ENCODE data around the gene SNX15. TPM values are rescaled to one million over a fixed set of nuclear protein-coding genes. Genes with fewer than 3 reads are reported as not detected.

The SNX15 gene
- total and polyA plus RNA-seq, 12 donors, result 16.4 to 35.9 (median 22.5) TPM

DNA sequence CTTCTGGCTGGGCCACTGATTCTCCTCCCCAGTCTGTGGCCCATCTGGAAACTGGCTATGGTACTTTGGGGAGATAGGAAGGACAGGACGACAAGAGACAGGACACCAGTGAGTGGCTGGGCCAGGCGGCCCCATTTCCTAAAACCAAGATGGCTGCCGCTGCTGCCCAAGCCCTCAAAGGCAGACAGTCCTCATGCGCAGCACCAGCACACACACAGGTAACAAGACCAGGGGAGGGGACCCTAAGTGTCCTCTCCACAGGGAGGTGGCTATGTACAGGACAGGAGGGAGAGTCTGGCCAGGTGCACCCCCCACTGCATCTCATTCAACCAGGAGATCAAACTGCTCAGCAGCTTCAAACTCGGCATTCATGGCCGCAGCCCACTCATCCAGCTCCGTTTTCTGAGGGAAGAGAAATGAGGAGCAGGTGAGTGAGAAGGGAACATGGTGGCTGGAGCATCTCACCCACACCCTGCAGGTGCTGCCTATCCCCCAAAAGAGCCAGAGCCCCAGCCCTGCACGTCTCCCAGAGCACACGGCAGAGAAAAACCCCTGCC lies 51.6 kb downstream of the SNX15 start:
- DNase-seq, result no peak
- intact Hi-C loops (cut with DNase I), result loop anchor here in 1 of 2 donors (10.0 kb wide), 1 partner anchor 64 kb away; the partner anchor contains the start of gene ARL2
- Histone ChIP-seq H3K9me3 (replicated peaks in 1 of 3) (no peaks in the 10 kb centered on the region), H3K4me3 (no peak overlapping the region), H3K4me1 (replicated peaks in 1 of 2) (peaks cover 0 to 7% of the 10 kb centered on the region in 2 donors), H3K27me3 (no peaks in the 10 kb centered on the region), H3K27ac (no peak overlapping the region), H3K36me3 (replicated peaks in 1 of 2) (no peaks in the 10 kb centered on the region)
- whole genome bisulfite sequencing, 4 donors, result 92 to 98% (median 94%) methylated on average over 5 to 9 of the region's 9 CpGs
- no peak for TF ChIP-seq POLR2A (IDR thresholded peaks at IDR 0.05)
- TF ChIP-seq, protein P1, sequence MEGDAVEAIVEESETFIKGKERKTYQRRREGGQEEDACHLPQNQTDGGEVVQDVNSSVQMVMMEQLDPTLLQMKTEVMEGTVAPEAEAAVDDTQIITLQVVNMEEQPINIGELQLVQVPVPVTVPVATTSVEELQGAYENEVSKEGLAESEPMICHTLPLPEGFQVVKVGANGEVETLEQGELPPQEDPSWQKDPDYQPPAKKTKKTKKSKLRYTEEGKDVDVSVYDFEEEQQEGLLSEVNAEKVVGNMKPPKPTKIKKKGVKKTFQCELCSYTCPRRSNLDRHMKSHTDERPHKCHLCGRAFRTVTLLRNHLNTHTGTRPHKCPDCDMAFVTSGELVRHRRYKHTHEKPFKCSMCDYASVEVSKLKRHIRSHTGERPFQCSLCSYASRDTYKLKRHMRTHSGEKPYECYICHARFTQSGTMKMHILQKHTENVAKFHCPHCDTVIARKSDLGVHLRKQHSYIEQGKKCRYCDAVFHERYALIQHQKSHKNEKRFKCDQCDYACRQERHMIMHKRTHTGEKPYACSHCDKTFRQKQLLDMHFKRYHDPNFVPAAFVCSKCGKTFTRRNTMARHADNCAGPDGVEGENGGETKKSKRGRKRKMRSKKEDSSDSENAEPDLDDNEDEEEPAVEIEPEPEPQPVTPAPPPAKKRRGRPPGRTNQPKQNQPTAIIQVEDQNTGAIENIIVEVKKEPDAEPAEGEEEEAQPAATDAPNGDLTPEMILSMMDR (IDR thresholded peaks at IDR 0.05), result no peak

- no peak for DNase-seq
- 2 to 7% (median 4%) methylated on average over 11 to 13 of the region's 13 CpGs for WGBS, 4 donors
- intact Hi-C loops (cut with DNase I), result no loop called here
- H3K4me3 ChIP-seq, result peak overlapping the region in 2 of 4 donors; percentile 76 to 93
- H3K4me1 ChIP-seq (replicated peaks in 1 of 2), result peaks cover 12 to 20% of the 10 kb centered on the region in 2 donors
- H3K27ac ChIP-seq, result peak overlapping the region in 3 of 5 donors; percentile 84 to 93 (median 90)
- no peaks in the 10 kb centered on the region for H3K9me3 ChIP-seq (replicated peaks in 1 of 3)
- peaks cover 0 to 29% of the 10 kb centered on the region in 2 donors for H3K36me3 ChIP-seq (replicated peaks in 1 of 2)
- TF ChIP-seq, protein P1 (IDR thresholded peaks at IDR 0.05), result no peak
- TF ChIP-seq POLR2A (IDR thresholded peaks at IDR 0.05), result no peak
- no peaks in the 10 kb centered on the region for H3K27me3 ChIP-seq
Observed at GRCh38 chr11:65083134-65083833, 56.0 kb downstream of the SNX15 start.

DNA sequence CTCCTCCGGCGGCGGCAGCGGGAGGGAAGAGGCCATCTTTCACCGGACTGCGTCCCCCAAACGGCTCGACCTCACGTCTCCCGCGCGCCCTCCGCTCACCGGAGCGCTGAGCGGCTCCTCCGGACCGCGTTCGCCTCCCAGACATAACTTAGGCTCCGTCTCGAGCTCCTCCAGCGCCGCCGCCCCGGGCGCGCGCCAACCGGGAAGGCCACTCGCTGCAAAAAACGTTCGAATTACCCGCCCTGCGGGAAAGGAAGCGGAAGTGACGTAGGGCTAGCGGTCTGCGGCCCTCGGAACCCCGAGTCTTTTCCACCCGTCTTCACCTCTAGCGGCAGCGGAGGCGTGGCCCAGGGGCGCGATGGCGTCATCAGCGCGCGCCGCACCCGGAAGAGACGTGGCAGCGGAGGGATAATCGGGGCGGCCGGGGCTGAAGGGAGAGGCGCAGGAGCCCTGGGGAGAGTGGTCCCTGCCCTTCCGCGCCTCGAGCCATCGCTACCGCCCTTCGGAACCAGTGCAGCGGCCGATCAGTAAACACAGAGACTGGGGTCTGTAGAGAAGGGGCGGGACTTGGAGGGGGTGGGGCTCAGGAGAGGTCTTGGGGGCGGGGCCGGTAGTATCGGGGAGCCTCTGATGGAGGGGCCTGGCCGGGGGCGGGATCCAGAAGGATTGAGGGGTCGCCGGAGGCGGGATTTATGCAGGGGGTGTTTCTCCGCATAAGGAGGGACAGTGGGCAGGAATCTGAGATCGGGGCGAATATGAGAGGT lies 56.8 kb downstream of the SNX15 start, which contains the start of the genes CDCA5 and ZFPL1:
CDCA5 (minus strand) TSS at position 207 of the 764 bp plus-strand sequence; CDS start at position 145, 62 bp downstream.
ZFPL1 (plus strand) TSS at position 389 of the 764 bp plus-strand sequence. CDS start 477 bp downstream, outside the sequence.
- H3K27ac ChIP-seq, result peak within 1 kb of the TSS; percentile 84 to 93 (median 90)
- no peaks in the 10 kb centered on the region for H3K27me3 ChIP-seq
- 0 to 1% (median 0%) methylated on average over 13 to 79 of the region's 79 CpGs for WGBS, 4 donors
- peak; percentile 94 to 98 (median 96) for DNase-seq
- TF ChIP-seq, protein P1 (IDR thresholded peaks at IDR 0.05), result no peak
- TF ChIP-seq POLR2A (IDR thresholded peaks at IDR 0.05), result peak; percentile 68 to 81
- intact Hi-C loops (cut with DNase I), result no loop called here
- peaks cover 12 to 20% of the 10 kb centered on the region in 2 donors for H3K4me1 ChIP-seq (replicated peaks in 1 of 2)
- peak within 1 kb of the TSS; percentile 41 to 93 (median 80) for H3K4me3 ChIP-seq
- peaks cover 0 to 36% of the 10 kb centered on the region in 2 donors for H3K36me3 ChIP-seq (replicated peaks in 1 of 2)
- H3K9me3 ChIP-seq (replicated peaks in 1 of 3), result no peaks in the 10 kb centered on the region

All from adrenal gland (tissue), 12 donors.